Thyroid gland (tissue), 4 donors: ENCODE measurements around the gene OSBP. TPM values are rescaled to one million over a fixed set of nuclear protein-coding genes. Genes with fewer than 3 reads are reported as not detected.

ENCODE experiments used
- DNase-seq, 2 donors: peaks; one replicate each; pipeline ENCODE4 v3.0.0-alpha.2; 2019
- H3K27ac ChIP-seq, 3 donors: fragments of 200-600 bp; sonication (generic); 1 replicate in 2 of 3; 2 replicates in 1 of 3; pipeline ENCODE4 v1.5.1; 2016 to 2019; ENCODE audit warnings: mild to moderate bottlenecking in 1 of 3, moderate library complexity in 1 of 3
- H3K27me3 ChIP-seq: fragments of 200-600 bp; sonication (generic); one replicate; pipeline ENCODE4 v1.5.1; 2019
- H3K36me3 ChIP-seq, 2 donors: fragments of 200-600 bp; sonication (generic); one replicate each; pipeline ENCODE4 v1.5.1; 2016 to 2019
- H3K4me1 ChIP-seq, 2 donors: fragments of 200-600 bp; sonication (generic); one replicate each; pipeline ENCODE4 v1.5.1; 2017 to 2019
- H3K4me3 ChIP-seq, 3 donors: fragments of 200-600 bp; sonication (generic); replicated peaks in 1 of 3; 1 replicate in 2 of 3; 2 replicates in 1 of 3; pipeline ENCODE4 v1.5.1; 2016; ENCODE audit warnings: mild to moderate bottlenecking in 1 of 3
- H3K9me3 ChIP-seq: fragments of 200-600 bp; sonication (generic); one replicate; pipeline ENCODE4 v1.5.1; 2017
- POLR2A ChIP-seq, 2 donors: fragments of 450-650 bp; IDR thresholded peaks; one replicate each; pipeline ENCODE4 v1.6.1; 2017; ENCODE audit warnings: antibody characterized with exemption in 2 of 2, mild to moderate bottlenecking in 2 of 2, moderate library complexity in 1 of 2
- WGBS, 2 donors: methylation state at CpG; one replicate each; pipeline ENCODE4 v1.1.5; 2017; 5-methylcytosine and 5-hydroxymethylcytosine counted together
- intact Hi-C: fragments of 100-400 bp; cut with DNase I; formaldehyde crosslinking; loops from one replicate; pipeline ENCODE4 v1.15.1; 2023
- total RNA-seq, 4 donors: library from RNA; depleted of rRNA; stranded (reverse); fragments of >200 nt; gene quantifications; one replicate each; pipeline ENCODE4 v1.2.3, GENCODE V29; 2016
- TF ChIP-seq, protein P1 (sequence below), 6 experiments: fragments of 200-600 bp in 3 of 6; fragments of 450-650 bp in 3 of 6; sonication (generic) in 3 of 6; IDR thresholded peaks; one replicate each; pipeline ENCODE4 v1.5.1; 2016 to 2019; ENCODE audit warnings: antibody characterized with exemption in 6 of 6, mild to moderate bottlenecking in 2 of 6, inconsistent platforms in 1 of 6, moderate library complexity in 1 of 6

Gene OSBP, protein sequence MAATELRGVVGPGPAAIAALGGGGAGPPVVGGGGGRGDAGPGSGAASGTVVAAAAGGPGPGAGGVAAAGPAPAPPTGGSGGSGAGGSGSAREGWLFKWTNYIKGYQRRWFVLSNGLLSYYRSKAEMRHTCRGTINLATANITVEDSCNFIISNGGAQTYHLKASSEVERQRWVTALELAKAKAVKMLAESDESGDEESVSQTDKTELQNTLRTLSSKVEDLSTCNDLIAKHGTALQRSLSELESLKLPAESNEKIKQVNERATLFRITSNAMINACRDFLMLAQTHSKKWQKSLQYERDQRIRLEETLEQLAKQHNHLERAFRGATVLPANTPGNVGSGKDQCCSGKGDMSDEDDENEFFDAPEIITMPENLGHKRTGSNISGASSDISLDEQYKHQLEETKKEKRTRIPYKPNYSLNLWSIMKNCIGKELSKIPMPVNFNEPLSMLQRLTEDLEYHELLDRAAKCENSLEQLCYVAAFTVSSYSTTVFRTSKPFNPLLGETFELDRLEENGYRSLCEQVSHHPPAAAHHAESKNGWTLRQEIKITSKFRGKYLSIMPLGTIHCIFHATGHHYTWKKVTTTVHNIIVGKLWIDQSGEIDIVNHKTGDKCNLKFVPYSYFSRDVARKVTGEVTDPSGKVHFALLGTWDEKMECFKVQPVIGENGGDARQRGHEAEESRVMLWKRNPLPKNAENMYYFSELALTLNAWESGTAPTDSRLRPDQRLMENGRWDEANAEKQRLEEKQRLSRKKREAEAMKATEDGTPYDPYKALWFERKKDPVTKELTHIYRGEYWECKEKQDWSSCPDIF
- total RNA-seq, result 10 to 100 TPM; 47.3 to 59.6 (median 49.5) TPM

DNA sequence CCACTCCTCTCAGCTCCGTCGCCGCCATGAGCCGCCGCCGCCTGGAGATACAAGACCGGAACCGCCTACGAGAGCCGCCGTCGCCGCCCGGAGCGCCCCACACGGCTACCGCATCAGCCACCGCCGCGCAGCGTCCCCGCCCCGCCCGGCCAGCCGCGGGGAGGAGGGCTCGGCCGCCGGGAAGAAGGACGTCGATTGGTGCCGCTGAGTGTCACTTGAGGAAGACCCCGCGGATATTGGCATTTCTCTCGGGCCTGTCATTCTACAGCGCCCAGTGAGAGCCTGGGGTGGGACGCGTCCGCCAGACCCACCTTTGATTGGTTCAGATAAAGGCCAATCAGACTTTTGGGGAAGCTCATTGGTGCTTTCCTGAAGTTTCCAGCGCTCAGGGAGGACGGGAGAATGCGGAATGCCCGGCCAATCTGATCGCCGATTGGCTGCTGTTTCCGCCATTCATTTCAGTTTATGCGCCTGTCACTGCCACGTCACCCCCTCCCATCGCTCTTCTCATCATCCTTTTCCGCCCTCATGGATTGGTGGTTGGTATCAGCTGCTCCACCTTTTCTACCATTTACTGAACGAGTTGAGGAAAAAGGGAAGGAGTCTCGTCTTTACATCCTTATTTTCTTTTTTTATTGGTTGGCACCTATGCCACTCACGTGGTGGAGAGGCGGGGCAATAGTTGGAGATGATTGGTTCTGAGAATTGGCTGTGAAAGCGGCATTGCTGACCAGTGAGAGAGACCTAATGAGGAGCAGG, at the start of gene OSBP:
TSS of gene OSBP (minus strand) at position 138 of the 759 bp plus-strand sequence. CDS start at position 28, 110 bp downstream.
- Histone ChIP-seq H3K9me3 (no peaks in the 10 kb centered on the region), H3K36me3 (no peaks in the 10 kb centered on the region), H3K27me3 (no peaks in the 10 kb centered on the region), H3K4me3 (peak within 1 kb of the TSS; percentile 59 to 76 (median 66)), H3K27ac (peak within 1 kb of the TSS; percentile 78 to 92 (median 90)), H3K4me1 (peaks cover 26 to 27% of the 10 kb centered on the region in 2 donors)
- 0% methylated on average over 31 to 37 of the region's 55 CpGs for WGBS, 2 donors
- intact Hi-C loops, result loop anchor here (10.0 kb wide), 1 partner anchor 61 kb away; no protein-coding TSS in a partner anchor
- TF ChIP-seq POLR2A (IDR thresholded peaks at IDR 0.05), result peak; percentile 19 to 91
- TF ChIP-seq, protein P1, sequence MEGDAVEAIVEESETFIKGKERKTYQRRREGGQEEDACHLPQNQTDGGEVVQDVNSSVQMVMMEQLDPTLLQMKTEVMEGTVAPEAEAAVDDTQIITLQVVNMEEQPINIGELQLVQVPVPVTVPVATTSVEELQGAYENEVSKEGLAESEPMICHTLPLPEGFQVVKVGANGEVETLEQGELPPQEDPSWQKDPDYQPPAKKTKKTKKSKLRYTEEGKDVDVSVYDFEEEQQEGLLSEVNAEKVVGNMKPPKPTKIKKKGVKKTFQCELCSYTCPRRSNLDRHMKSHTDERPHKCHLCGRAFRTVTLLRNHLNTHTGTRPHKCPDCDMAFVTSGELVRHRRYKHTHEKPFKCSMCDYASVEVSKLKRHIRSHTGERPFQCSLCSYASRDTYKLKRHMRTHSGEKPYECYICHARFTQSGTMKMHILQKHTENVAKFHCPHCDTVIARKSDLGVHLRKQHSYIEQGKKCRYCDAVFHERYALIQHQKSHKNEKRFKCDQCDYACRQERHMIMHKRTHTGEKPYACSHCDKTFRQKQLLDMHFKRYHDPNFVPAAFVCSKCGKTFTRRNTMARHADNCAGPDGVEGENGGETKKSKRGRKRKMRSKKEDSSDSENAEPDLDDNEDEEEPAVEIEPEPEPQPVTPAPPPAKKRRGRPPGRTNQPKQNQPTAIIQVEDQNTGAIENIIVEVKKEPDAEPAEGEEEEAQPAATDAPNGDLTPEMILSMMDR (IDR thresholded peaks at IDR 0.05), result peak in 1 of 6 experiments; percentile 39
- peak; percentile 100 for DNase-seq

DNA sequence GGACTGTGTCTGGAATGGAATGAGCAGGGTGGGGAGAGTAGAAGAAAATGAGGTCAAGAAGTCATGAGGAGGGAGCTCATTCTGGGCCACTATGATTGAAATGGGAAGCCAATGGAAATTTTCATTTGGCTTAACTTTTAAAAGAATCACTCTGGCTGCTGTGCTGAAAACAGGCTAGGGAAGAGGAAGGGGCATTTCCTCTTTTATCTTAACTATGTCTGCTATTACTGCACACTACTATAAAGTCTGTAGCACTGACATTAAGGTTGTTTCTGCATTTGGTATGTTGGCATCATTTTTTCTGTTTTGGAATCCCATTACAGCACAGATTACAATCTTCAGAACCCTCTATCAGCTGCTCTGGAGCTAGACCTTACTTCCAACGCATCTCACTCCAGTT, 45.0 kb upstream of the OSBP start:
- no peak for TF ChIP-seq POLR2A (IDR thresholded peaks at IDR 0.05)
- TF ChIP-seq, protein P1 (IDR thresholded peaks at IDR 0.05), result no peak
- no peak overlapping the region for H3K27ac ChIP-seq
- 89 to 93% methylated on average over 1 of the region's 1 CpG for WGBS, 2 donors

DNA sequence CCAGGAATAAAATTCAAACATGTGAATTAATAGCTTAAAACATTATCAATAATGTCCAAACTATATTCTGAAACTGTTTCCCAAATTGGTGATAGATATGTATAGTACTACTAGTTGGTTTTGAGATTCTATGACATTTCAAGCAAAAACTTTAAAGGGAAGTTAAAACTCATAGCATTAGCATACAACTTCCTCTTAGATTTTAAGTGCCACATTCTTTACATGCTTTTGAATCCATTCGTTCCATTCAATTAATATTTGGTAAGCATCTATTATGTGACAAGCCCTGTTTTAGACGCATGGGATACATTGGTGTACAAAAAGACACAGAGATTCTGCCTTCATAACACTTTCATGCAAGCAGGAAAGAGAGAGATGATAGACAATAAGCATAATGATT, 44.4 kb upstream of the OSBP start:
- Histone ChIP-seq H3K27ac (no peak overlapping the region), H3K4me3 (no peak overlapping the region), H3K27me3 (no peaks in the 10 kb centered on the region), H3K4me1 (no peaks in the 10 kb centered on the region), H3K9me3 (no peaks in the 10 kb centered on the region), H3K36me3 (peaks cover 44 to 58% of the 10 kb centered on the region in 2 donors)
- intact Hi-C loops, result loop anchor here (10.0 kb wide), 1 partner anchor 105 kb away; no protein-coding TSS in a partner anchor
- DNase-seq, result no peak
- no peak for TF ChIP-seq POLR2A (IDR thresholded peaks at IDR 0.05)
- TF ChIP-seq, protein P1 (IDR thresholded peaks at IDR 0.05), result no peak
- WGBS, 2 donors, result 83 to 88% methylated on average over 2 of the region's 2 CpGs

More for the DNA sequence above, 45.0 kb upstream of the OSBP start:
- H3K4me3 ChIP-seq, result no peak overlapping the region
- no peaks in the 10 kb centered on the region for H3K4me1 ChIP-seq
- DNase-seq, result no peak
- no peaks in the 10 kb centered on the region for H3K9me3 ChIP-seq
- peaks cover 38 to 51% of the 10 kb centered on the region in 2 donors for H3K36me3 ChIP-seq
- intact Hi-C loops, result loop anchor here (10.0 kb wide), 1 partner anchor 106 kb away; no protein-coding TSS in a partner anchor
- H3K27me3 ChIP-seq, result no peaks in the 10 kb centered on the region

DNA sequence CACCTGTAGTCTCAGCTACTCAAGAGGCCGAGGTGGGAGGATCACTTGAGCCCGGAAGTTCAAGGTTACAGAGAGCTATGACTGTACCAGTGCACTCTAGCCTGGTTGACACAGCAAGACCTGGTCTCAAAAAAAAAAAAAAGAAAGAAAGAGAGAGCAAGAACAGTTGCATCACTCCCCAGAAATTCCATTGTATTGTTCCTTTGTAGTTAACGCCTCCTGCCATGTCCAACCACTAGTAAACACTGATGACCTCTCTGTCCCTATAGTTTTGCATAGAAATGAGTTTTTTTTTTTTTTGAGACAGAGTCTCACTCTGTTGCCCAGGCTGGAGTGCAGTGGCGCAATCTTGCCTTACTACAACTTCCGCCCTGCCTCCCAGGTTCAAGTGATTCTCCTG, 42.5 kb upstream of the OSBP start:
- no peaks in the 10 kb centered on the region for H3K9me3 ChIP-seq
- WGBS, 2 donors, result 98% methylated on average over 5 of the region's 5 CpGs
- peaks cover 64 to 68% of the 10 kb centered on the region in 2 donors for H3K36me3 ChIP-seq
- H3K4me3 ChIP-seq, result no peak overlapping the region
- no peak for TF ChIP-seq POLR2A (IDR thresholded peaks at IDR 0.05)
- TF ChIP-seq, protein P1 (IDR thresholded peaks at IDR 0.05), result no peak
- no peaks in the 10 kb centered on the region for H3K4me1 ChIP-seq
- H3K27me3 ChIP-seq, result no peaks in the 10 kb centered on the region
- no peak overlapping the region for H3K27ac ChIP-seq
- intact Hi-C loops, result no loop called here
- no peak for DNase-seq
